22Rv1 (cell line): Measurements from ENCODE around the gene CCNDBP1.
"Not testable (repeated sequence)": the region's sequence is repeated elsewhere in the genome, so short reads cannot be mapped to it uniquely, and the experiment has no call there.

Source experiments
- ZFX ChIP-seq: fragments of 450-650 bp; IDR thresholded peaks from 2 replicates; pipeline ENCODE4 v1.6.1; 2017; ENCODE audit warnings: antibody characterized with exemption, borderline replicate concordance
- TF ChIP-seq, protein P1 (sequence below): fragments of 450-650 bp; IDR thresholded peaks from 2 replicates; pipeline ENCODE4 v1.5.1; 2017; ENCODE audit warnings: mild to moderate bottlenecking

- TF ChIP-seq, protein P1, sequence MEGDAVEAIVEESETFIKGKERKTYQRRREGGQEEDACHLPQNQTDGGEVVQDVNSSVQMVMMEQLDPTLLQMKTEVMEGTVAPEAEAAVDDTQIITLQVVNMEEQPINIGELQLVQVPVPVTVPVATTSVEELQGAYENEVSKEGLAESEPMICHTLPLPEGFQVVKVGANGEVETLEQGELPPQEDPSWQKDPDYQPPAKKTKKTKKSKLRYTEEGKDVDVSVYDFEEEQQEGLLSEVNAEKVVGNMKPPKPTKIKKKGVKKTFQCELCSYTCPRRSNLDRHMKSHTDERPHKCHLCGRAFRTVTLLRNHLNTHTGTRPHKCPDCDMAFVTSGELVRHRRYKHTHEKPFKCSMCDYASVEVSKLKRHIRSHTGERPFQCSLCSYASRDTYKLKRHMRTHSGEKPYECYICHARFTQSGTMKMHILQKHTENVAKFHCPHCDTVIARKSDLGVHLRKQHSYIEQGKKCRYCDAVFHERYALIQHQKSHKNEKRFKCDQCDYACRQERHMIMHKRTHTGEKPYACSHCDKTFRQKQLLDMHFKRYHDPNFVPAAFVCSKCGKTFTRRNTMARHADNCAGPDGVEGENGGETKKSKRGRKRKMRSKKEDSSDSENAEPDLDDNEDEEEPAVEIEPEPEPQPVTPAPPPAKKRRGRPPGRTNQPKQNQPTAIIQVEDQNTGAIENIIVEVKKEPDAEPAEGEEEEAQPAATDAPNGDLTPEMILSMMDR, result not testable (repeated sequence)
- not testable (repeated sequence) for TF ChIP-seq ZFX
Observed at GRCh38 chr15:43177147-43177546, 8.1 kb upstream of the CCNDBP1 start.
